Right atrium auricular region (tissue), 2 donors: ENCODE results near the gene PSTPIP1. TPM values are rescaled to one million over a fixed set of nuclear protein-coding genes. Genes with fewer than 3 reads are reported as not detected.

Experiments
- DNase-seq: peaks from one replicate; pipeline ENCODE4 v3.0.0-alpha.2; 2019; ENCODE audit warnings: low spot score
- H3K27ac ChIP-seq, 2 donors: fragments of 200-600 bp; sonication (generic); 1 replicate in 1 of 2; 2 replicates in 1 of 2; pipeline ENCODE4 v1.5.1; 2016 to 2019
- H3K27me3 ChIP-seq, 2 donors: fragments of 200-600 bp; sonication (generic); one replicate each; pipeline versions ENCODE4 v1.5.1 to v1.6.0; 2017 to 2019
- H3K36me3 ChIP-seq: fragments of 200-600 bp; sonication (generic); one replicate; pipeline ENCODE4 v1.5.1; 2016
- H3K4me1 ChIP-seq, 2 donors: fragments of 200-600 bp; sonication (generic); one replicate each; pipeline versions ENCODE4 v1.5.1 to v1.6.0; 2017 to 2019
- H3K4me3 ChIP-seq, 2 donors: fragments of 200-600 bp; sonication (generic); 1 replicate in 1 of 2; 2 replicates in 1 of 2; pipeline ENCODE4 v1.5.1; 2017 to 2019; ENCODE audit warnings: mild to moderate bottlenecking in 1 of 2, moderate library complexity in 1 of 2
- H3K9me3 ChIP-seq, 2 donors: fragments of 200-600 bp; sonication (generic); one replicate each; pipeline ENCODE4 v1.5.1; 2019
- CTCF ChIP-seq, 2 donors: fragments of 200-600 bp; sonication (generic); IDR thresholded peaks; one replicate each; pipeline ENCODE4 v1.5.1; 2019; ENCODE audit warnings: antibody characterized with exemption in 2 of 2
- total RNA-seq, 2 donors: library from RNA; depleted of rRNA; stranded (reverse); fragments of >200 nt; gene quantifications; one replicate each; pipeline ENCODE4 v1.1.0, GENCODE V29; 2016

Gene PSTPIP1
- total RNA-seq, 2 donors from 2014 or later = 1.9 to 2.3 TPM

DNA sequence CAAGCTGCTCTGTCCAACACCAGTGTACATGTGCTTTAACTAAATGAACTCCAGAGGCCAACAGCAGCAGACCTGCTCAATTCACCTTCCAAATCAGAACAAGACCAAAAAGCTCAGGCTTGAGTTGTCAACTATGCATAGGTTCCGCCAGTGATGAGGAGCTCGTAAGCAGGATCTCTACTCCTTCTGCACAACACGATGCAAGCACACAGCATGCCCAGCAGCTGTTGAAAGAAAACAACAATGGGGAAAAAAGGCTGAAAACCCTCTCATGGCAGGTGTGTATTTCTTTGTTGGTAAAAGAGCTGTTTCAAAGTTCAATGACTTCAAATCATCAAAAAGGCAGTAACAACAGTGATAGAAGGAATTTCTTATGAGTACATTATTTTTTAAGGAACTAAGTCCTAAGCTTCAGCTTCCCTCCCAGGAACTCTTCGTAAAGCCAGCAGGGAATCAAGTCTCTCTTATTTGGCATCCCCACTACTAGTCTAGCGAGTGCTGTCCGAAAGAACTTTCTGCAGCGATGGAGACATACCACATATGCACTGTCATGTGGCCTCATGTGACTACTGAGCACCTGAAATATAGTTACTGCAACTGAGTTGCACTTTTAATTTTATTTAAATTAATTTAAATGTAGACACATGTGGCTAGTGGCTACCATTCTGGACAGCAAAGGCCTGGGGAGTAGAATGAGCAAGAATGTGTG is 51.9 kb downstream of the PSTPIP1 start:
- H3K36me3 ChIP-seq = peaks cover 33% of the 10 kb centered on the region
- no peaks in the 10 kb centered on the region for H3K9me3 ChIP-seq
- H3K27ac ChIP-seq = no peak overlapping the region
- no peak for DNase-seq
- H3K27me3 ChIP-seq = no peaks in the 10 kb centered on the region
- no peak overlapping the region for H3K4me3 ChIP-seq
- H3K4me1 ChIP-seq = peaks cover 0 to 12% of the 10 kb centered on the region in 2 donors
- TF ChIP-seq CTCF (IDR thresholded peaks at IDR 0.05) = no peak

GRCh38 chr15:77048135-77048876 is 53.4 kb downstream of the PSTPIP1 start:
- DNase-seq = no peak
- Histone ChIP-seq H3K4me3 (no peak overlapping the region), H3K9me3 (no peaks in the 10 kb centered on the region), H3K36me3 (peaks cover 38% of the 10 kb centered on the region), H3K27me3 (no peaks in the 10 kb centered on the region), H3K4me1 (peaks cover 0 to 12% of the 10 kb centered on the region in 2 donors), H3K27ac (no peak overlapping the region)
- no peak for TF ChIP-seq CTCF (IDR thresholded peaks at IDR 0.05)

GRCh38 chr15:77052556-77052955 is 57.6 kb downstream of the PSTPIP1 start:
- H3K27me3 ChIP-seq = no peaks in the 10 kb centered on the region
- TF ChIP-seq CTCF (IDR thresholded peaks at IDR 0.05) = no peak
- peaks cover 21% of the 10 kb centered on the region for H3K36me3 ChIP-seq
- no peak for DNase-seq
- H3K4me1 ChIP-seq = no peaks in the 10 kb centered on the region
- no peaks in the 10 kb centered on the region for H3K9me3 ChIP-seq
- H3K4me3 ChIP-seq = no peak overlapping the region
- no peak overlapping the region for H3K27ac ChIP-seq

- Histone ChIP-seq H3K4me1 (no peaks in the 10 kb centered on the region), H3K36me3 (peaks cover 21% of the 10 kb centered on the region), H3K9me3 (no peaks in the 10 kb centered on the region), H3K27me3 (no peaks in the 10 kb centered on the region), H3K4me3 (no peak overlapping the region), H3K27ac (no peak overlapping the region)
- DNase-seq = no peak
- TF ChIP-seq CTCF (IDR thresholded peaks at IDR 0.05) = no peak
These were observed 58.8 kb downstream of the PSTPIP1 start for GRCh38 chr15:77053709-77054108.

DNA sequence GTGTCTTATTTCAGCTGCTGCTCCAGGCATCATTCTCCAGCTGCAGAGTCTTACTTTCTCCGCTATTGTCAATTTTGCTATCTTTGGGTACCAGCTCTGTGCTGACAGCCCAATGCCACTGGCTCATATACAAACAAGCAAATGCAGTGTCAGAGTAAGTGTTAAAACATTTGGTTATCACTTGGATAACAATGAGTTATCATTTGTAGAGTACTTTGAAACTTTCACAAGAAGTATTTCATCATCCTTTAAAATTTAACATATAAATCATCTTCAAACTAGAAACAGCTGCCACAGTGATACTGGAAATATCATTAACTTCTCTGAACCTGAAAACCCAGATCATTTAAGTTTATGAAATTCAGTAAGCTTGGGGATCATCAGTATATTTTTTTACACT is 62.1 kb downstream of the PSTPIP1 start:
- DNase-seq = no peak
- Histone ChIP-seq H3K36me3 (peaks cover 9% of the 10 kb centered on the region), H3K27me3 (no peaks in the 10 kb centered on the region), H3K4me1 (peaks cover 0 to 26% of the 10 kb centered on the region in 2 donors), H3K4me3 (no peak overlapping the region), H3K9me3 (no peaks in the 10 kb centered on the region), H3K27ac (no peak overlapping the region)
- no peak for TF ChIP-seq CTCF (IDR thresholded peaks at IDR 0.05)
